GM18951 (cell line): Measurements from ENCODE around the gene CIT.
A peak's percentile ranks its signal among the peaks of the same experiment; 100 is the strongest.
"Not testable (repeated sequence)": the region's sequence is repeated elsewhere in the genome, so short reads cannot be mapped to it uniquely, and the experiment has no call there.

ENCODE experiments used
- POLR2A ChIP-seq: IDR thresholded peaks from 4 replicates; pipeline ENCODE4 v1.6.1; 2011; ENCODE audit warnings: mild to moderate bottlenecking; ENCODE audit not compliant: insufficient read length, insufficient read depth; ENCODE audit errors: extremely low read depth
- in situ Hi-C: fragments of 300-500 bp; cut with MboI; formaldehyde crosslinking; loops from one replicate; pipeline ENCODE4 v1.12.0; 2022; ENCODE audit warnings: low sequenced_read_pairs, mixed read lengths, inconsistent platforms; ENCODE audit not compliant: unreplicated experiment

The CIT gene, protein sequence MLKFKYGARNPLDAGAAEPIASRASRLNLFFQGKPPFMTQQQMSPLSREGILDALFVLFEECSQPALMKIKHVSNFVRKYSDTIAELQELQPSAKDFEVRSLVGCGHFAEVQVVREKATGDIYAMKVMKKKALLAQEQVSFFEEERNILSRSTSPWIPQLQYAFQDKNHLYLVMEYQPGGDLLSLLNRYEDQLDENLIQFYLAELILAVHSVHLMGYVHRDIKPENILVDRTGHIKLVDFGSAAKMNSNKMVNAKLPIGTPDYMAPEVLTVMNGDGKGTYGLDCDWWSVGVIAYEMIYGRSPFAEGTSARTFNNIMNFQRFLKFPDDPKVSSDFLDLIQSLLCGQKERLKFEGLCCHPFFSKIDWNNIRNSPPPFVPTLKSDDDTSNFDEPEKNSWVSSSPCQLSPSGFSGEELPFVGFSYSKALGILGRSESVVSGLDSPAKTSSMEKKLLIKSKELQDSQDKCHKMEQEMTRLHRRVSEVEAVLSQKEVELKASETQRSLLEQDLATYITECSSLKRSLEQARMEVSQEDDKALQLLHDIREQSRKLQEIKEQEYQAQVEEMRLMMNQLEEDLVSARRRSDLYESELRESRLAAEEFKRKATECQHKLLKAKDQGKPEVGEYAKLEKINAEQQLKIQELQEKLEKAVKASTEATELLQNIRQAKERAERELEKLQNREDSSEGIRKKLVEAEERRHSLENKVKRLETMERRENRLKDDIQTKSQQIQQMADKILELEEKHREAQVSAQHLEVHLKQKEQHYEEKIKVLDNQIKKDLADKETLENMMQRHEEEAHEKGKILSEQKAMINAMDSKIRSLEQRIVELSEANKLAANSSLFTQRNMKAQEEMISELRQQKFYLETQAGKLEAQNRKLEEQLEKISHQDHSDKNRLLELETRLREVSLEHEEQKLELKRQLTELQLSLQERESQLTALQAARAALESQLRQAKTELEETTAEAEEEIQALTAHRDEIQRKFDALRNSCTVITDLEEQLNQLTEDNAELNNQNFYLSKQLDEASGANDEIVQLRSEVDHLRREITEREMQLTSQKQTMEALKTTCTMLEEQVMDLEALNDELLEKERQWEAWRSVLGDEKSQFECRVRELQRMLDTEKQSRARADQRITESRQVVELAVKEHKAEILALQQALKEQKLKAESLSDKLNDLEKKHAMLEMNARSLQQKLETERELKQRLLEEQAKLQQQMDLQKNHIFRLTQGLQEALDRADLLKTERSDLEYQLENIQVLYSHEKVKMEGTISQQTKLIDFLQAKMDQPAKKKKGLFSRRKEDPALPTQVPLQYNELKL (N-terminal part only)

DNA sequence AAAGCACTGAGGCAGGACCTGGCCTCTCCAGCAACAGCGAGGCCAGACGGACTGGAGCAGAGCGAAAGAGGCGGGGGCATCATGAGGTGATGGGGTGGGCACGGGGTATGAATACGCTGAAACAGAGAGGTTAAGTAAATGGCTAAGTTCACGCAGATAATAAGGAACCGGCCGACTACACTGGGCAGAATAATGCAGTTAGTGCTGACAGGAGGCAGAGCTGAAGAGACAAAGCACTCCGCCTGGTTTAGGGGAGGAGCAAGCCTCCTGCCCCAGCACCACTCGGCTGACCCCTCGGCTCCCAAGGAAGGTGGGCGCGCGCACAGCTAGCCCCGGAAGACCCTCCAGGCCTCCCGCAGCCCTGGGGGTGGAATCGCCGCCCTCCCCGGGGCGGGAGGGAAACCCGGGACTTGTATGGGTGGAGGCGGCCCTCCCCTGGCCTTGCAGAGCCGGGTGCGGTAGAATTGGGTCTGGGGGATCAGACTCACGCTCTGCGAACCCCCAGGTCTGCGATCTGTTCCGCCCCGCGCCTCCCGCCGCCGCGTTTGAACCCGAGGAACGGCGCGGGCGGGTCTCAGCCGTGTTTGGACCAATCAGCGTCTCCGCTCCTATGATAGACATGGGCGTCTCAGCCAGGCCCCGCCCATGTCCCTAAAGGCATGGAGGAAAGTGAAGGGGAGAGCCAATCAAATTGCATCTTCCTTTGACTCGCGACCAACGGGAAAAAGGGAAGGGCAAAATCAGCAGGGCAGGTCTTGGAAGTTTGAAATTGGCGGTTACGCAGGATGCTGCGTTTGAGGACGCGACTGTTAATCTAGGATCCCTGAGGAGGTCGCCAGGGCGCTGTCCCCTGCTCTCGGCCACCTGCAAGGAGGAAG lies at the start of gene CIT:
Gene CIT (minus strand): TSS at position 560 of the 878 bp plus-strand sequence. CDS start 1,152 bp downstream, outside the sequence.
- TF ChIP-seq POLR2A, result peak; percentile 78
- in situ Hi-C loops, result no loop called here

DNA sequence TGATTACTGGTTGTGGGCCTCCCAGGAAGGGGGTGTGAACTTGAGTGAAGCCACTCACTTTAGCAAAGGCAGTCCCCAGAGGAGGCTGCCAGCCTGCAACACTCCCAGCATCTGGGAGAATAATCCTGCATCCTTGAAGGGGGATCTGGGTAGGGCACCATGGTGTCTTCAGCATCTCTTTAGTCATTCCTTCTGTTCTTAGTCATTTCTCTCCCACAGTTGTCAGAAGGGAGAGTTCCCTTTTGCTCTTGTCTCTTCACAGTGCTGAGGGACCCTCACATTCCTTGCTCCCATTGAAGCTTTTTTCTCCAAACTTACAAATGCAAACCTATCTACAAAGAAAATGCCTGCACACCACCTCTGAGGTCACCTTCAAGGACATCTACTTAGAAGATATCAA lies 48.1 kb upstream of the CIT start:
- TF ChIP-seq POLR2A, result no peak
- in situ Hi-C loops, result no loop called here

DNA sequence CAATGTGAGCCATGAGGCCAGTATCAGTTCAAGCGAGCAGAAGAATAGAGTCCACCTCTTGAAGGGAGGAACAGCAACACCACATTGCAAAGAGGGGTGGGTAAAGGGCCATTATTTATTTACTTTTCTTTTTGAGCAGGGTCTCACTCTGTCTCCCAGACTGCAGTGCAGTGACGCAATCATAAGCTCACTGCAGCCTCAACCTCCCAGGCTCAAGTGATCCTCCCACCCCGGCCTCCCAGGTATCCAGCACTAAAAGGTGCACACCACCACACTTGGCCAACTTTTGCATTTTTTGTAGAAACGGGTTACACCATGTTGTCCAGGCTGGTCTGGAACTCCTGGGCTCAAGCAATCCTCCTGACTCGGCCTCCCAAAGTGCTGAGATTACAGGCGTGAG lies 42.9 kb upstream of the CIT start:
- in situ Hi-C loops, result no loop called here
- TF ChIP-seq POLR2A, result no peak

DNA sequence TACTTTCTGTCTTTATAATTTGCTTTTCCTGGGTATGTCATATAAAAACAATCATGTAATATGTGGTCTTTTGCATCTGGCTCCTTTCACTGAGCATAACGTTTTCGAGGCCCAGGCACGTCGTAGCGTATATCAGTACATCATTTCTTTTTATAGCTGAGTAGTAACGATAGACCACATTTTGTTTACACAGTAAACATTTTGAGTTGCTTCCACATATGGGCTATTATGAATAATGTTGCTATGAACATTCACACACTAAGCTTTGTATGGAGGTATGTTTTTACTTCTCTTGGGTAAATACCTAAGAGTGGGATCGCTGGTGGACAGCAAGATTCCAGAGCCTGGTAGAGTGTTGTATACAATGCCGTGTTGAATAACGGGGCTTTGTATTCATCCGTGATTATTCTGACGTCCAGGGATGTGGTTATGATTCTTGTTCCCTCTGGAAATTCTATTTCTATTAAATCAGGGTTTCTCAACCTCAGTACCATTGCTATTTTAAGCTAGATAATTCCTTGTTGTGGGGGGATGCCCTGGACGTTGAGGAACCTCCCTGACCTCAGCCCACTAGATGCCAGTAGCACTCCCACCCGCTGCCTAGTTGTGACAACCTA lies 38.9 kb upstream of the CIT start:
- in situ Hi-C loops, result no loop called here
- no peak for TF ChIP-seq POLR2A

DNA sequence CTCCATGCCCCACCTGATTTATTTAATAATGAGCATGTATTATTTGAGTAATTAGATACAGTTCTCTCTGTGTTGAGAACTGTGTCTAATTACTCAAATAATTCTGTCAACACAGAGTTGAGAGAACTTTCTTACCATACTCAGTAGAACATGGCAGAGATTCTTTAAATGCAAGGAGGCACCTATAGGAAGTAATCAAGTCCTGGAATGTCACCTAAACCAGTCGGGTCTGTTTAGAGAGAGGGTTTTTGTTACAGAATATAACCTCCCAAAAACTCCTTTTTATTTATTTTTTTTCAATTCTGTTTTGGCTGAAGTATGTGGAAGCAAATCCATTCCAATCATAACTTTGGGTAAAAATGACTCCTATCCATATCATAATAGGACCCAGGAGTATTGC lies 37.5 kb upstream of the CIT start:
- no peak for TF ChIP-seq POLR2A

DNA sequence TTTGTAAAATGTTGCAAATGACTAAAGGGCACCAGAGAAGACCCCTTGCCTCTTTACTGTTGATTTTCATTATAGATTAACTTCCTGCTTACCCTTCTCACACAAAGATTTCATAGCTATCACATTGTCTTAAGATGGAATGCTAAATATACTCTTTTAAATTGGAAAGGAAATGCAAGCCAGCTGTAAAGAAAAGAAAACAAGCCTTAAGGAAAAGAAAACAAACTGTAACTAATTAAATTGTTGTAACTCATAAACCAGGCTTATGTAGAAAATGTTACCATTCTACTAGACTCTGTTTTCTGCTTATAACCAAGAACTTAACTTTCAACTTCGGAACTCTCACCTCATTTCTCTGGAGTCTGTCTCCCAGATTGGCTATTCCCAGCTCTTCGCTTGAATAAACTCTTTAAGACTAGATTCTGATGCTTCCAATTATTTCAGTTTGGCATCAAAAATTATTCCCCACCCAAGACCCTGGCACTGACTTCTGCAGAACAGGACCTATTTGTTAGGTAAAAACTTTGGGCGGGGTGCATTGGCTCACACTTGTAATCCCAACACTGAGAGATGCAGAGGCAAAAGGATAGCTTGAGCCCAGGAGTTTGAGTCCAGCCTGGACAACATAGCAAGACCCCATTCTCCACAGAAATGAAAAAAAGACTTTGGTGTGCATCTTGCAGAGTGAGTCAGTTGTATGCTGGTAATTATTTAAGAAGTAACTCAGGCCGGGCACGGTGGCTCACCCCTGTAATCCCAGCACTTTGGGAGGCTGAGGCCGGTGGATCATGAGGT lies 36.6 kb upstream of the CIT start:
- in situ Hi-C loops, result no loop called here
- no peak for TF ChIP-seq POLR2A

More for the DNA sequence above, 37.5 kb upstream of the CIT start:
- in situ Hi-C loops, result no loop called here

DNA sequence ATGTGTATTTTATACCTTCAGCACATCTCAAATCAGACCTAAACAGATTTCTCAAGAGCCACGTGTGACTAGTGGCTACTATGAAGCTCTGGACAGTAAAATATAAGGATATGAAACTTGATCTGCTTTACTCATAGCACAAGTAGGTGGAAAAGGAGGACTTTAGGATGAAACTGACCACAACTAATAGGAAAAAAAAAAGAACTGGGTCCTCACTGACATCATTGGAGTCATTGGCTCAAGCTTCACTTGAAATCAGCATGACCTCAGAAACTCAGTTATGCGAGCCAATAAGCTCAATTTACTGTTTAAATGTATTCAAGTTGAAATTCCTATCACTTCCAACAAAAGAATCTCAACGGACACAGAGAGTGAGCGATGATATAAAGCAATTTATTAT lies 34.1 kb upstream of the CIT start:
- no peak for TF ChIP-seq POLR2A
- in situ Hi-C loops, result no loop called here

DNA sequence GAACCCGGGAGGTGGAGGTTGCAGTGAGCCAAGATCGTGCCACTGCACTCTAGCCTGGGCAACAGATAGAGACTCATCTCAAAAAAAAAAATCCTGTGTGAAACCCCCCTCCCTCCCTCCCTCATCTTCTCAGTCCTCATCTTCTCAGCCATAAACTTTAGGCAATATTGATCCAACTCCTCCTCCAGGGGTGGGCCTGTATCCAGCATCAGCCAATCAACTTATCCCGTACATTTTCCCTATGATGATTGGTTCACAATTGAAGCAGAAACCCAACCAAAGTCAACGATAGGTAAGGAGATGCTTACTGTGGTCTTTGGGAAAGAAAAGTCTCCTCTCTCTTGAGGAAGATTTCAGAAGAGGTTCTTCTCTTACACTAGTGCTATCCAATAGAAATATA lies 33.5 kb upstream of the CIT start:
- no peak for TF ChIP-seq POLR2A
- in situ Hi-C loops, result no loop called here

DNA sequence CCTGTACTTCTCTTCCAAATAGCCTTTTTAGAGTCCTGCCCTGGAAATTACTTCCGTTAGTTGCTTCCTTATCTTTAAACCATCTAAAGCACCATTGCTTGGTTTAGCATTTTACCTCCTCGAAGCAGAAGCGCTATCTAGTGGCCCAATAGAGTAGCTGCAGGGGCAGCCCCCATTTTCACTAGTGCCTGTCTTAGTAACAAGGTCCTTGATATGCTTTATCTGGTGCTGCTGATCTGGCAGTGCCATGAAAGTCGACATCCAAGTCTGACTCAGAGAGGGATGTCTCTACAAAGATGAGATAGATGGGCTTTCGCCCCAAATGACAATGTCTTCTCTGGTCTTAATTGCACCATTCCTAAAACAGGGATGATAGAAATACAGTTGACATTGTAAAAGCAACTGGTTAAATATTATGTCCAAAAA lies 25.0 kb upstream of the CIT start:
- in situ Hi-C loops, result no loop called here
- TF ChIP-seq POLR2A, result no peak

DNA sequence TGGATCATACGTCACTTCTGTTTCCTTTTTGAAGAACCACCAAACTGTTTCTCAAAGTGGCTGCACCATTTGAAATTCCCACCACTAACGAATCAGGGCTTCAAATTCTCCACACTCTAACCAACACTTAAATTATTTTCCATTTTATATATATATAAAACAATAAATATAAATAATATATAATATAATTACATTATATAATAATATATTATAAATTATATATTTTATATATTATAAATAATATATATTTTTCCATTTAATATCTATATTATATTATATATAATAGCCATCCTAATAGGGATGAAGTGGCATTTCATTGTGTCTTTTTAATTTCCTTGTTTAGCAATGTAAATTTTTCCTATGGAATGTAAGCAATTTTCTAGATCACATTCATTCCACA lies 24.6 kb upstream of the CIT start:
- in situ Hi-C loops, result no loop called here
- no peak for TF ChIP-seq POLR2A

DNA sequence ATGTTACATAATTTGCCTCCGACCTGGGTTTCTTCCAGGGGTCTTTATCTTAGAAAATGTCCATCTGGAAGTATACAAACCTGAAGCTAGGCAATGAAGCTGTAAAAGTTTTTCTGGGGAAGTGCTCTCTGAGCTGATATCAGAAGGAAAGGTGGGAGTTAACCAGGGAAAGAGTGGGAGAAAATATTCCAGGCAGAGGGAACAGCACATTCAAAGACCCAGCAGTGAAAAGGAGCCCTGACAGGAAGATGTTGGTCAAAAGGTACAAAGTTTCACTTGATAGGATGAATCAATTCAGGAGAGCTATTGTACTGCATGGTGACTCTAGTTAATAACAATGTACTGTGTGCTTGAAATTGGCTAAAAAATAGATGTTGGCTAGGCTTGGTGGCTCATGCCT lies 17.8 kb upstream of the CIT start:
- no peak for TF ChIP-seq POLR2A

DNA sequence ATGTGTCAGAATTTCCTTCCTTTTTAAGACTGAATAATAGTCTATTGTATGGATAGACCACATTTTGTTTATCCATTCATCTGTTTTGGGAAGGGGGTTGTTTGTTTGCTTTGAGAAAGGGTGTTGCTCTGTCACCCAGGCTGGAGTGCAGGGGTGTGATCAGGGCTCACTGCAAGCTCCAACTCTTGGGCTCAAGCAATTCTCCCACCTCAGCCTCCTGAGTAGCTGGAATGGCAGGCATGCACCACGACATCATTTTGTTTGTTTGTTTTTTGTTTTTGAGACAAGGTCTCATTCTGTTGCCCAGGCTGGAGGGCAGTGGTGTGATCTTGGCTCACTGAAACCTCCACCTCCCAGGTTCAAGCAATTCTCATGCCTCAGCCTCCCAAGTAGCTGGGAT lies 15.5 kb upstream of the CIT start:
- in situ Hi-C loops, result not testable (repeated sequence)

More for the DNA sequence above, 17.8 kb upstream of the CIT start:
- in situ Hi-C loops, result no loop called here
